SK-N-SH (cell line): ENCODE measurements around the gene UNC5B.

Experiments
- EP300 ChIP-seq, 2 experiments: IDR thresholded peaks; 2 replicates each; pipeline versions ENCODE4 v1.4.0 to v1.6.1; 2012; ENCODE audit warnings: borderline replicate concordance in 1 of 2, low read depth in 1 of 2, low read length in 1 of 2
- FOXM1 ChIP-seq: IDR thresholded peaks from 2 replicates; pipeline ENCODE4 v1.4.0; 2012; ENCODE audit warnings: low read depth, mild to moderate bottlenecking
- GABPA ChIP-seq: IDR thresholded peaks from 2 replicates; pipeline ENCODE4 v1.4.0; 2012; ENCODE audit warnings: low read depth, mild to moderate bottlenecking
- POLR2AphosphoS5 ChIP-seq: IDR thresholded peaks from 2 replicates; pipeline ENCODE4 v1.6.1; 2012; ENCODE audit warnings: low read depth, low read length
- TF ChIP-seq, protein P1 (sequence below): fragments of 200-600 bp; sonication (generic); IDR thresholded peaks from 2 replicates; pipeline ENCODE4 v1.6.1; 2017; ENCODE audit warnings: antibody characterized with exemption, mild to moderate bottlenecking, moderate library complexity
- TF ChIP-seq, protein P2 (sequence below): IDR thresholded peaks from 2 replicates; pipeline ENCODE4 v1.6.1; 2012; ENCODE audit warnings: mild to moderate bottlenecking, low read depth, low read length, moderate library complexity
- TF ChIP-seq, protein P3 (sequence below): IDR thresholded peaks from 2 replicates; pipeline ENCODE4 v1.4.0; 2012; ENCODE audit warnings: low read depth, borderline replicate concordance

DNA sequence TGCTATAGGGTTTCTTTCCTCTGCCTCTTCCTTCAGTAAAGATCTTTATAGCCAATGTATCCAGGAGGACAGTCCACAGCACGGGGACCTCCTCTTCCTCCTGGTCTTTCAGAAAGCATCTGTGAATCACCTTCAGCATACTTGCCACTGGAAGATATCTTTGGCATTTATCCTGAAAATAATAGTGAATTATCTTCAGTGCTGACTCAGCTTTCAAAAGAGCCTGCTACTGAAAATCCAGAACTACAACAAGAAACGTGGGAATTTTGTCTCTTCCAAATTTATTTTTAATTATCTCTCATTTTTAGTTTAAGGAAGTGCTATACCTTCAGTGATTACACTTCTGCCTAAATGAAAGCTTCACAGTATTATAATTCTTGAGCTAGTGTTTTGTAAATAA lies 7.6 kb upstream of the UNC5B start:
- no peak for TF ChIP-seq POLR2AphosphoS5
- TF ChIP-seq, protein P1, sequence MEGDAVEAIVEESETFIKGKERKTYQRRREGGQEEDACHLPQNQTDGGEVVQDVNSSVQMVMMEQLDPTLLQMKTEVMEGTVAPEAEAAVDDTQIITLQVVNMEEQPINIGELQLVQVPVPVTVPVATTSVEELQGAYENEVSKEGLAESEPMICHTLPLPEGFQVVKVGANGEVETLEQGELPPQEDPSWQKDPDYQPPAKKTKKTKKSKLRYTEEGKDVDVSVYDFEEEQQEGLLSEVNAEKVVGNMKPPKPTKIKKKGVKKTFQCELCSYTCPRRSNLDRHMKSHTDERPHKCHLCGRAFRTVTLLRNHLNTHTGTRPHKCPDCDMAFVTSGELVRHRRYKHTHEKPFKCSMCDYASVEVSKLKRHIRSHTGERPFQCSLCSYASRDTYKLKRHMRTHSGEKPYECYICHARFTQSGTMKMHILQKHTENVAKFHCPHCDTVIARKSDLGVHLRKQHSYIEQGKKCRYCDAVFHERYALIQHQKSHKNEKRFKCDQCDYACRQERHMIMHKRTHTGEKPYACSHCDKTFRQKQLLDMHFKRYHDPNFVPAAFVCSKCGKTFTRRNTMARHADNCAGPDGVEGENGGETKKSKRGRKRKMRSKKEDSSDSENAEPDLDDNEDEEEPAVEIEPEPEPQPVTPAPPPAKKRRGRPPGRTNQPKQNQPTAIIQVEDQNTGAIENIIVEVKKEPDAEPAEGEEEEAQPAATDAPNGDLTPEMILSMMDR, result no peak
- no peak for TF ChIP-seq EP300 (IDR thresholded peaks at IDR 0.05; ENCODE audit: borderline replicate concordance in 1 of 2, low read depth in 1 of 2, low read length in 1 of 2)
- TF ChIP-seq, protein P2, sequence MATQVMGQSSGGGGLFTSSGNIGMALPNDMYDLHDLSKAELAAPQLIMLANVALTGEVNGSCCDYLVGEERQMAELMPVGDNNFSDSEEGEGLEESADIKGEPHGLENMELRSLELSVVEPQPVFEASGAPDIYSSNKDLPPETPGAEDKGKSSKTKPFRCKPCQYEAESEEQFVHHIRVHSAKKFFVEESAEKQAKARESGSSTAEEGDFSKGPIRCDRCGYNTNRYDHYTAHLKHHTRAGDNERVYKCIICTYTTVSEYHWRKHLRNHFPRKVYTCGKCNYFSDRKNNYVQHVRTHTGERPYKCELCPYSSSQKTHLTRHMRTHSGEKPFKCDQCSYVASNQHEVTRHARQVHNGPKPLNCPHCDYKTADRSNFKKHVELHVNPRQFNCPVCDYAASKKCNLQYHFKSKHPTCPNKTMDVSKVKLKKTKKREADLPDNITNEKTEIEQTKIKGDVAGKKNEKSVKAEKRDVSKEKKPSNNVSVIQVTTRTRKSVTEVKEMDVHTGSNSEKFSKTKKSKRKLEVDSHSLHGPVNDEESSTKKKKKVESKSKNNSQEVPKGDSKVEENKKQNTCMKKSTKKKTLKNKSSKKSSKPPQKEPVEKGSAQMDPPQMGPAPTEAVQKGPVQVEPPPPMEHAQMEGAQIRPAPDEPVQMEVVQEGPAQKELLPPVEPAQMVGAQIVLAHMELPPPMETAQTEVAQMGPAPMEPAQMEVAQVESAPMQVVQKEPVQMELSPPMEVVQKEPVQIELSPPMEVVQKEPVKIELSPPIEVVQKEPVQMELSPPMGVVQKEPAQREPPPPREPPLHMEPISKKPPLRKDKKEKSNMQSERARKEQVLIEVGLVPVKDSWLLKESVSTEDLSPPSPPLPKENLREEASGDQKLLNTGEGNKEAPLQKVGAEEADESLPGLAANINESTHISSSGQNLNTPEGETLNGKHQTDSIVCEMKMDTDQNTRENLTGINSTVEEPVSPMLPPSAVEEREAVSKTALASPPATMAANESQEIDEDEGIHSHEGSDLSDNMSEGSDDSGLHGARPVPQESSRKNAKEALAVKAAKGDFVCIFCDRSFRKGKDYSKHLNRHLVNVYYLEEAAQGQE, result no peak
- TF ChIP-seq FOXM1, result no peak
- TF ChIP-seq, protein P3, sequence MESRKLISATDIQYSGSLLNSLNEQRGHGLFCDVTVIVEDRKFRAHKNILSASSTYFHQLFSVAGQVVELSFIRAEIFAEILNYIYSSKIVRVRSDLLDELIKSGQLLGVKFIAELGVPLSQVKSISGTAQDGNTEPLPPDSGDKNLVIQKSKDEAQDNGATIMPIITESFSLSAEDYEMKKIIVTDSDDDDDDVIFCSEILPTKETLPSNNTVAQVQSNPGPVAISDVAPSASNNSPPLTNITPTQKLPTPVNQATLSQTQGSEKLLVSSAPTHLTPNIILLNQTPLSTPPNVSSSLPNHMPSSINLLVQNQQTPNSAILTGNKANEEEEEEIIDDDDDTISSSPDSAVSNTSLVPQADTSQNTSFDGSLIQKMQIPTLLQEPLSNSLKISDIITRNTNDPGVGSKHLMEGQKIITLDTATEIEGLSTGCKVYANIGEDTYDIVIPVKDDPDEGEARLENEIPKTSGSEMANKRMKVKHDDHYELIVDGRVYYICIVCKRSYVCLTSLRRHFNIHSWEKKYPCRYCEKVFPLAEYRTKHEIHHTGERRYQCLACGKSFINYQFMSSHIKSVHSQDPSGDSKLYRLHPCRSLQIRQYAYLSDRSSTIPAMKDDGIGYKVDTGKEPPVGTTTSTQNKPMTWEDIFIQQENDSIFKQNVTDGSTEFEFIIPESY, result no peak
- TF ChIP-seq GABPA, result no peak
